Omental fat pad (tissue), 4 donors: ENCODE data around the gene SCUBE2. TPM values are rescaled to one million over a fixed set of nuclear protein-coding genes. Genes with fewer than 3 reads are reported as not detected.

ENCODE experiments used
- ATAC-seq: fragments of 150-250 bp; one replicate; pipeline ENCODE4 v1.9.1; 2016; ENCODE audit warnings: mild to moderate bottlenecking, moderate library complexity; ENCODE audit not compliant: low FRiP score
- DNase-seq: peaks from one replicate; pipeline ENCODE4 v3.0.0-alpha.2; 2019; ENCODE audit warnings: low spot score
- total RNA-seq, 4 donors: library from RNA; depleted of rRNA; stranded (reverse); fragments of >200 nt; gene quantifications; one replicate each; pipeline ENCODE4 v1.1.0, GENCODE V29; 2016
- TF ChIP-seq, protein P1 (sequence below), 3 donors: fragments of 450-650 bp; IDR thresholded peaks; one replicate each; pipeline ENCODE4 v1.5.1; 2016 to 2017; ENCODE audit warnings: antibody characterized with exemption in 3 of 3, mild to moderate bottlenecking in 3 of 3, moderate library complexity in 2 of 3

Gene SCUBE2
- total RNA-seq, 4 donors from 2014 or later: 8.8 to 50.6 (median 29.8) TPM

- DNase-seq (no peak), ATAC-seq (no peak)
- TF ChIP-seq, protein P1, sequence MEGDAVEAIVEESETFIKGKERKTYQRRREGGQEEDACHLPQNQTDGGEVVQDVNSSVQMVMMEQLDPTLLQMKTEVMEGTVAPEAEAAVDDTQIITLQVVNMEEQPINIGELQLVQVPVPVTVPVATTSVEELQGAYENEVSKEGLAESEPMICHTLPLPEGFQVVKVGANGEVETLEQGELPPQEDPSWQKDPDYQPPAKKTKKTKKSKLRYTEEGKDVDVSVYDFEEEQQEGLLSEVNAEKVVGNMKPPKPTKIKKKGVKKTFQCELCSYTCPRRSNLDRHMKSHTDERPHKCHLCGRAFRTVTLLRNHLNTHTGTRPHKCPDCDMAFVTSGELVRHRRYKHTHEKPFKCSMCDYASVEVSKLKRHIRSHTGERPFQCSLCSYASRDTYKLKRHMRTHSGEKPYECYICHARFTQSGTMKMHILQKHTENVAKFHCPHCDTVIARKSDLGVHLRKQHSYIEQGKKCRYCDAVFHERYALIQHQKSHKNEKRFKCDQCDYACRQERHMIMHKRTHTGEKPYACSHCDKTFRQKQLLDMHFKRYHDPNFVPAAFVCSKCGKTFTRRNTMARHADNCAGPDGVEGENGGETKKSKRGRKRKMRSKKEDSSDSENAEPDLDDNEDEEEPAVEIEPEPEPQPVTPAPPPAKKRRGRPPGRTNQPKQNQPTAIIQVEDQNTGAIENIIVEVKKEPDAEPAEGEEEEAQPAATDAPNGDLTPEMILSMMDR (IDR thresholded peaks at IDR 0.05): no peak
These were observed 1.7 kb upstream of the SCUBE2 start for GRCh38 chr11:9092853-9093778.

- no peak for DNase-seq
- no peak for ATAC-seq
- TF ChIP-seq, protein P1 (IDR thresholded peaks at IDR 0.05): no peak
These were observed 673 bp upstream of the SCUBE2 start for GRCh38 chr11:9092072-9092471.

GRCh38 chr11:9090488-9091043 lies 833 bp downstream of the SCUBE2 start:
- no peak for ATAC-seq
- no peak for DNase-seq
- TF ChIP-seq, protein P1 (IDR thresholded peaks at IDR 0.05): no peak

DNA sequence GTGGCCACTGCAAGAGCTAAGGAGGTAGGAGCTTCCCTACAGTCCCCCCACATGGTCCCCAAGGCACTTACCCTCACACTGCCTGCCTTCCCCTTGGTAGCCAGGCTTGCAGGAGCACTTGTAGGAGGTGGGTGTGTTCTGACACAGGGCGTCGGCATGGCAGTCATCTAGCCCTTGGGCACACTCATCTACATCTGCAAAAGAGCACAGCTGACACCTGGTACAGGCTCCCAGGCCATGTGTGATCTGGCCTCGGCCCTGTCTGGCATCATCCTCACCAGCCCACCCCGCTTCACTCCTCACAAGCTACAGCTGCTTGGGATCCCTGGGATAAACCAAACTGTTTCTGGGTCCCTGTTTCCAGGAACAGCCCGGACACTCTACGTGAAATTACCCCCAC lies 1.8 kb downstream of the SCUBE2 start:
- DNase-seq: no peak
- TF ChIP-seq, protein P1 (IDR thresholded peaks at IDR 0.05): no peak
- ATAC-seq: no peak

DNA sequence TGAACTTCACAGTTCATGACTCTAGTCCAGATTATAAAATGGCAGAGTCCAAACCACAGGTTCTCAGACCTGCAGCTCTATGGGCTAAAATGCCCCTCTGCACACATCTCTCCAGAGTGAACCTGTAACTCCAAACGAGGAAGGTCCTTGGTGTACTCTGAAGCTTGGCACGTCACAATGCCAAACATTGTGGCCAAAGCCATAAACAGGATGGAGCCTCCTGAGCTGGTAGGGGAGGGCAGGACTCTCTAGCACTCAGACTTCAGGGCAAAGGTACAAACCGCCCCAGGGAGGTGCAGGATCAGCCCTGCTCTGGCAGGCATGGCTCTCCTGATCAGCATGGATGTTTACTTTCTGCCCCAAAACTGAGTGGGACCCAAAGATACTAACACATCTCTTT lies 2.3 kb downstream of the SCUBE2 start:
- TF ChIP-seq, protein P1 (IDR thresholded peaks at IDR 0.05): no peak
- ATAC-seq (no peak), DNase-seq (no peak)

- TF ChIP-seq, protein P1 (IDR thresholded peaks at IDR 0.05): no peak
These were observed 8.8 kb downstream of the SCUBE2 start for GRCh38 chr11:9082575-9082974.

More at GRCh38 chr11:9082575-9082974, 8.8 kb downstream of the SCUBE2 start:
- DNase-seq (no peak), ATAC-seq (no peak)
